Ovary (tissue), 9 donors: ENCODE measurements around the gene WDR82. TPM values are rescaled to one million over a fixed set of nuclear protein-coding genes. Genes with fewer than 3 reads are reported as not detected.

Experiments
- DNase-seq, 5 donors: peaks; one replicate each; pipeline ENCODE4 v3.0.0-alpha.2; 2019 to 2020
- H3K27ac ChIP-seq, 2 donors: fragments of 200-600 bp; one replicate each; pipeline versions ENCODE4 v1.5.1 to v1.8.0; 2019 to 2022
- H3K27me3 ChIP-seq: fragments of 200-600 bp; one replicate; pipeline ENCODE4 v1.8.0; 2022
- H3K36me3 ChIP-seq: fragments of 200-600 bp; sonication (generic); one replicate; pipeline ENCODE4 v1.5.1; 2019
- H3K4me1 ChIP-seq: one replicate; pipeline ENCODE4 v1.8.1; 2013; ENCODE audit warnings: mild to moderate bottlenecking, moderate library complexity; ENCODE audit not compliant: insufficient read depth
- H3K4me3 ChIP-seq: fragments of 200-600 bp; sonication (generic); one replicate; pipeline ENCODE4 v1.5.1; 2017
- H3K9me3 ChIP-seq, 2 donors: fragments of 200-600 bp in 1 of 2; sonication (generic) in 1 of 2; one replicate each; pipeline versions ENCODE4 v1.5.1 to v1.8.1; 2013 to 2019; ENCODE audit warnings: mild to moderate bottlenecking in 1 of 2, moderate library complexity in 1 of 2
- EP300 ChIP-seq: sonication (generic); formaldehyde crosslinking; IDR thresholded peaks from one replicate; pipeline ENCODE4 v1.6.1; 2017; ENCODE audit warnings: antibody characterized with exemption
- POLR2A ChIP-seq: fragments of 450-650 bp; IDR thresholded peaks from one replicate; pipeline ENCODE4 v1.6.1; 2017; ENCODE audit warnings: antibody characterized with exemption, mild to moderate bottlenecking, moderate library complexity
- WGBS, 3 donors: extraction: QIAGEN DNeasy Blood & Tissue Kit in 1 of 3; methylation state at CpG; one replicate each; pipeline versions ENCODE4 v1.1.5 to v1.1.7; 2013 to 2017; 5-methylcytosine and 5-hydroxymethylcytosine counted together
- intact Hi-C, 4 donors: fragments of 100-400 bp; cut with DNase I; formaldehyde crosslinking; loops; one replicate each; pipeline versions ENCODE4 v1.11.0 to v1.15.1; 2022 to 2023
- polyA plus RNA-seq, 2 donors: library from polyadenylated mRNA; stranded (reverse); fragments of 200-250 nt in 1 of 2; fragments of 350-450 nt in 1 of 2; fragmentation: Illumina TruSeq in 1 of 2; extraction: RNeasy Lipid Tissue Mini Kit (QIAGEN cat#74804) in 1 of 2; gene quantifications; one replicate each; pipeline ENCODE4 v1.2.3, GENCODE V29; 2013 to 2014
- total RNA-seq, 7 donors: library from RNA; depleted of rRNA in 2 of 7; stranded (reverse); fragments of >200 nt in 2 of 7; fragmentation: NEBNext Ultra II Directional in 3 of 7; extraction: Animal tissue kit (Norgen Biotek cat#: 25700) in 3 of 7; gene quantifications; one replicate each; pipeline versions ENCODE4 v1.1.0 to v1.2.4, GENCODE V29; 2016 to 2023
- TF ChIP-seq, protein P1 (sequence below), 3 donors: fragments of 450-650 bp in 2 of 3; fragments of 200-600 bp in 1 of 3; IDR thresholded peaks; one replicate each; pipeline versions ENCODE4 v1.5.1 to v1.8.0; 2016 to 2022; ENCODE audit warnings: antibody characterized with exemption in 3 of 3, mild to moderate bottlenecking in 1 of 3
- donor health status: DM: no; HTN: no; CAD: no; lungs with moderate emphysema.
- donor health status: DM: no; HTN: no; CAD: no.
- donor health status: Bipolar disorder and iron deficiency.
- donor health status: DM: yes; HTN: yes; CAD: no.
- donor health status: DM: no; HTN: no; CAD: no.
- donor health status: DM: yes; HTN: yes; CAD: no.

Gene WDR82
- total and polyA plus RNA-seq, 9 donors: 36.4 to 110 (median 95.2) TPM

DNA sequence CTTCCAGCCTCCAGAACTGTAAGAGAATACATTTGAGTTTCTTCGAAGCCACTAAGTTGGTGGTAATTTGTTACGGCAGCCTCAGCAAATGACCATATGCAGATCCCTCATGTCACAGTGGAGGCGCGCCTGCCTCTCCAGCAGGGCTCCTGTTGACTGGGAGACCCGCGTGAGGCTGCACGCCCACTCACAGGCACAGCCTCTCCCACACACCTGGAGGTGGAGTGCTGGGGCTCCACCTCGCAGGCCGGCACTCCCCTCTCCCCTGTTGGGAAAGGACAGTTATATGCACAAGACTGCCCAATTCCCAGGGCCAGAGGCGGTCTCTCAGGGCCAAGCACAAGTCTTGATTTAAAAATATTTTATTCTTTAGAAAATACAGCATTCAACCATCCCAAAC lies 50.2 kb downstream of the WDR82 start:
- Histone ChIP-seq H3K9me3 (no peaks in the 10 kb centered on the region), H3K27me3 (no peaks in the 10 kb centered on the region), H3K4me1 (no peaks in the 10 kb centered on the region), H3K36me3 (peaks cover 2% of the 10 kb centered on the region), H3K4me3 (no peak overlapping the region), H3K27ac (no peak overlapping the region)
- WGBS, 3 donors: 72 to 78% (median 74%) methylated on average over 10 of the region's 10 CpGs
- TF ChIP-seq POLR2A: no peak
- TF ChIP-seq, protein P1, sequence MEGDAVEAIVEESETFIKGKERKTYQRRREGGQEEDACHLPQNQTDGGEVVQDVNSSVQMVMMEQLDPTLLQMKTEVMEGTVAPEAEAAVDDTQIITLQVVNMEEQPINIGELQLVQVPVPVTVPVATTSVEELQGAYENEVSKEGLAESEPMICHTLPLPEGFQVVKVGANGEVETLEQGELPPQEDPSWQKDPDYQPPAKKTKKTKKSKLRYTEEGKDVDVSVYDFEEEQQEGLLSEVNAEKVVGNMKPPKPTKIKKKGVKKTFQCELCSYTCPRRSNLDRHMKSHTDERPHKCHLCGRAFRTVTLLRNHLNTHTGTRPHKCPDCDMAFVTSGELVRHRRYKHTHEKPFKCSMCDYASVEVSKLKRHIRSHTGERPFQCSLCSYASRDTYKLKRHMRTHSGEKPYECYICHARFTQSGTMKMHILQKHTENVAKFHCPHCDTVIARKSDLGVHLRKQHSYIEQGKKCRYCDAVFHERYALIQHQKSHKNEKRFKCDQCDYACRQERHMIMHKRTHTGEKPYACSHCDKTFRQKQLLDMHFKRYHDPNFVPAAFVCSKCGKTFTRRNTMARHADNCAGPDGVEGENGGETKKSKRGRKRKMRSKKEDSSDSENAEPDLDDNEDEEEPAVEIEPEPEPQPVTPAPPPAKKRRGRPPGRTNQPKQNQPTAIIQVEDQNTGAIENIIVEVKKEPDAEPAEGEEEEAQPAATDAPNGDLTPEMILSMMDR (IDR thresholded peaks at IDR 0.05): no peak
- TF ChIP-seq EP300: no peak
- intact Hi-C loops: loop anchor here in 1 of 4 donors (10.0 kb wide), 1 partner anchor 47 kb away; the partner anchor contains the start of gene WDR82
- DNase-seq: no peak

DNA sequence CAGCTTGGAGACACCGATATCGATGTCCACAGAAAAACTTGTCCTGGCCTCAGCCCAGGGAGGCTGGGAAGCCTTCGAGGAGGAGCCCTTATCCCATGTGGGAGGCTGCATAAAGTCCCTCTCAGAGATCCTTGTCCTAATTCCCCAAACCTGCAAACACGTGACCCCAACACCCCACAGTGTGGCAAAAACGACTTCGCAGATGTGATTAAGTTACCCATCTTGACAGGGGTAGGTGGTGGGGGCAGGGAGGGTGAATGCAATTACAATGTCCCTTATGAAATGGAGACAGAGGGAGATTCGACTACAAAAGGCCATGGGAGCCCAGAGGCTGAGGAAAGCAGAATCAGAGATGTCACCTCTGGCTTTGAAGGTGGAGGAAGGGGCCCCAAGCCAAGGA lies 50.7 kb downstream of the WDR82 start:
- TF ChIP-seq POLR2A (no peak), EP300 (no peak)
- TF ChIP-seq, protein P1 (IDR thresholded peaks at IDR 0.05): no peak
- H3K27me3 ChIP-seq: no peaks in the 10 kb centered on the region
- no peak for DNase-seq
- H3K4me3 ChIP-seq: no peak overlapping the region
- no peak overlapping the region for H3K27ac ChIP-seq
- peaks cover 2% of the 10 kb centered on the region for H3K36me3 ChIP-seq
- no peaks in the 10 kb centered on the region for H3K4me1 ChIP-seq
- H3K9me3 ChIP-seq: no peaks in the 10 kb centered on the region
- intact Hi-C loops: loop anchor here in 1 of 4 donors (10.0 kb wide), 1 partner anchor 47 kb away; the partner anchor contains the start of gene WDR82
- 55 to 64% (median 60%) methylated on average over 7 of the region's 7 CpGs for WGBS, 3 donors

DNA sequence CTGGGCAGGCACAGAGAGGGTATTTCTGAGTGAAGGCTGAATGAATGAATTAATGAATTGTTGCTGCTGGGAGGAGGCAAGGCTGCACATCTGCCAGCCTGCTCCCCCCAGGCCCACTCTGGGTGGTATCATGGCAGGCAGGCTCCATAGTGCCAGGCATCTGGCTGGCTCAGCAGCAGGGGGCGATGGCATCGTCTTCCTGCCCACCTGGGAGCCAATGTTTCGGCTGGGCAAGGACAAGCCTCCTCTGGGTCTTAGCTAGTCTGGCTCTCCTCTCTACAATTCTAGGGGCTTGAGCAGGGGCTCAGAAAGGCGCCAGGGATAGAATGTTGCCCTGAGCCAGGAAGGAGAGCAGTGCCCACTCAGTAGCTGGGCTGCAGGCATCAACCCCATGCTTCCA lies 51.3 kb downstream of the WDR82 start:
- Histone ChIP-seq H3K9me3 (no peaks in the 10 kb centered on the region), H3K27me3 (no peaks in the 10 kb centered on the region), H3K4me1 (peaks cover 2% of the 10 kb centered on the region), H3K4me3 (no peak overlapping the region), H3K27ac (no peak overlapping the region), H3K36me3 (peaks cover 2% of the 10 kb centered on the region)
- 74 to 92% (median 88%) methylated on average over 4 of the region's 4 CpGs for WGBS, 3 donors
- intact Hi-C loops: loop anchor here in 1 of 4 donors (10.0 kb wide), 1 partner anchor 48 kb away; the partner anchor contains the start of gene WDR82
- no peak for TF ChIP-seq EP300
- TF ChIP-seq, protein P1 (IDR thresholded peaks at IDR 0.05): no peak
- TF ChIP-seq POLR2A: no peak
- DNase-seq: no peak

DNA sequence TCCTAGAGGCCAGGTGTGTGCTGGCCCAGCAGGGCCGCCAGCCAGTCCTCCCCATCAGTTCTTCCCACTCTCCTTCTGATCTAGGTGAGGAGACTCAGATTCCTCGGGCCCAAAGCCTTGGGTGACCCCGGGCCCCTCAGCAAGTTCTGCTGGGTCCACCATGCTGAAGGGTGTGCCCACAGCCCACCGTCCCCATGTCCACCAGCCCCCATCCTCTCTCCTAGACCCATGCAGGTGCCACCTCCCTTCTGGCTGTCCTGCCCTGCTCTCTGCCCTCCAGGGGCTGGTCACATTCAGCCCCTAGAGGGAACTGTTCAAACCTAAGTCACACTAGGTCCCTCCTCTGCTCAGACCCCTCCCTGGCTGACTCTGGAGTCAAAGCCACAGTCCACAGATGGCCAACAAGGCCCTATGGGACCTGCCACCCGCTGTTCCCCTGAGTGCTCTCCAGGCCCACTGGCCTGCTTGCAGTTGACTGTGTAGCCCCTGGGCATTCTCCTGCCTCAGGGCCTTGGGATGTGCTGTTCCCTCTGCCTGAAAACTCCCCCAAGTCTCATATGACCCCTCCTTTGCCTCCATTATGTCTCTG lies 52.1 kb downstream of the WDR82 start:
- DNase-seq: no peak
- no peak overlapping the region for H3K4me3 ChIP-seq
- no peak overlapping the region for H3K27ac ChIP-seq
- intact Hi-C loops: loop anchor here in 1 of 4 donors (10.0 kb wide), 1 partner anchor 48 kb away; the partner anchor contains the start of gene WDR82
- no peaks in the 10 kb centered on the region for H3K27me3 ChIP-seq
- H3K4me1 ChIP-seq: peaks cover 9% of the 10 kb centered on the region
- H3K36me3 ChIP-seq: peaks cover 2% of the 10 kb centered on the region
- H3K9me3 ChIP-seq: no peaks in the 10 kb centered on the region
- 77 to 83% (median 79%) methylated on average over 5 of the region's 5 CpGs for WGBS, 3 donors
- no peak for TF ChIP-seq POLR2A
- no peak for TF ChIP-seq EP300
- TF ChIP-seq, protein P1 (IDR thresholded peaks at IDR 0.05): no peak
